GM19467 (cell line): Measurements from ENCODE around the gene MFAP3.
"Not testable (repeated sequence)": the region's sequence is repeated elsewhere in the genome, so short reads cannot be mapped to it uniquely, and the experiment has no call there.

Experiments
- ATAC-seq: cut with Tn5 transposase; IDR thresholded peaks from one replicate; pipeline ENCODE4 v1.9.1; 2021; ENCODE audit warnings: mild to moderate bottlenecking, moderate library complexity; ENCODE audit not compliant: unreplicated experiment

The MFAP3 gene

GRCh38 chr5:154049636-154050035 is 10.9 kb downstream of the MFAP3 start:
- ATAC-seq, result no peak

GRCh38 chr5:154053468-154053867 is 14.7 kb downstream of the MFAP3 start:
- ATAC-seq, result no peak

GRCh38 chr5:154055201-154055600 is 16.4 kb downstream of the MFAP3 start:
- ATAC-seq, result no peak

- peak; percentile 60 for ATAC-seq
Measured at GRCh38 chr5:154058055-154059038, 19.6 kb downstream of the MFAP3 start.

- ATAC-seq, result peak; percentile 63
Measured at GRCh38 chr5:154059039-154059430, 20.3 kb downstream of the MFAP3 start.

GRCh38 chr5:154059583-154059982 is 20.8 kb downstream of the MFAP3 start:
- ATAC-seq, result no peak

GRCh38 chr5:154060606-154061005 is 21.8 kb downstream of the MFAP3 start:
- no peak for ATAC-seq

- ATAC-seq, result no peak
Measured at GRCh38 chr5:154063372-154063771, 24.6 kb downstream of the MFAP3 start.

- no peak for ATAC-seq
Measured at GRCh38 chr5:154065971-154066370, 27.2 kb downstream of the MFAP3 start.

GRCh38 chr5:154069854-154070253 is 31.1 kb downstream of the MFAP3 start:
- ATAC-seq, result not testable (repeated sequence)

GRCh38 chr5:154071799-154072413 is 33.1 kb downstream of the MFAP3 start:
- ATAC-seq, result no peak

GRCh38 chr5:154072414-154073171 is 33.8 kb downstream of the MFAP3 start:
- ATAC-seq, result peak; percentile 95

- ATAC-seq, result no peak
Measured at GRCh38 chr5:154076240-154076922, 37.6 kb downstream of the MFAP3 start.

GRCh38 chr5:154077696-154078095 is 38.9 kb downstream of the MFAP3 start:
- ATAC-seq, result no peak

- ATAC-seq, result no peak
Measured at GRCh38 chr5:154078272-154078671, 39.5 kb downstream of the MFAP3 start.

GRCh38 chr5:154081246-154081645 is 42.5 kb downstream of the MFAP3 start:
- ATAC-seq, result no peak

GRCh38 chr5:154084062-154084639 is 45.4 kb downstream of the MFAP3 start:
- ATAC-seq, result no peak

- ATAC-seq, result no peak
Measured at GRCh38 chr5:154086146-154086545, 47.4 kb downstream of the MFAP3 start.

- ATAC-seq, result no peak
Measured at GRCh38 chr5:154086641-154087040, 47.9 kb downstream of the MFAP3 start.

GRCh38 chr5:154087260-154087659 is 48.5 kb downstream of the MFAP3 start:
- no peak for ATAC-seq
